ENCODE data around the gene AQP6. TPM values are rescaled to one million over a fixed set of nuclear protein-coding genes. Genes with fewer than 3 reads are reported as not detected.

The AQP6 gene, protein sequence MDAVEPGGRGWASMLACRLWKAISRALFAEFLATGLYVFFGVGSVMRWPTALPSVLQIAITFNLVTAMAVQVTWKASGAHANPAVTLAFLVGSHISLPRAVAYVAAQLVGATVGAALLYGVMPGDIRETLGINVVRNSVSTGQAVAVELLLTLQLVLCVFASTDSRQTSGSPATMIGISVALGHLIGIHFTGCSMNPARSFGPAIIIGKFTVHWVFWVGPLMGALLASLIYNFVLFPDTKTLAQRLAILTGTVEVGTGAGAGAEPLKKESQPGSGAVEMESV
- total RNA-seq (2022; extraction: Qiagen RNA extraction; ENCODE audit: low read depth) = not detected in 5 replicates

GRCh38 chr12:49972641-49973360, at the start of gene AQP6:
TSS of gene AQP6 (plus strand) at chr12:49972947. CDS start at chr12:49973174, 227 bp downstream.

GRCh38 chr12:49950273-49951251, 22.2 kb upstream of the AQP6 start, which contains the start of gene AQP2:
TSS of gene AQP2 (plus strand) at chr12:49950737. CDS start at chr12:49950831, 94 bp downstream.

DNA sequence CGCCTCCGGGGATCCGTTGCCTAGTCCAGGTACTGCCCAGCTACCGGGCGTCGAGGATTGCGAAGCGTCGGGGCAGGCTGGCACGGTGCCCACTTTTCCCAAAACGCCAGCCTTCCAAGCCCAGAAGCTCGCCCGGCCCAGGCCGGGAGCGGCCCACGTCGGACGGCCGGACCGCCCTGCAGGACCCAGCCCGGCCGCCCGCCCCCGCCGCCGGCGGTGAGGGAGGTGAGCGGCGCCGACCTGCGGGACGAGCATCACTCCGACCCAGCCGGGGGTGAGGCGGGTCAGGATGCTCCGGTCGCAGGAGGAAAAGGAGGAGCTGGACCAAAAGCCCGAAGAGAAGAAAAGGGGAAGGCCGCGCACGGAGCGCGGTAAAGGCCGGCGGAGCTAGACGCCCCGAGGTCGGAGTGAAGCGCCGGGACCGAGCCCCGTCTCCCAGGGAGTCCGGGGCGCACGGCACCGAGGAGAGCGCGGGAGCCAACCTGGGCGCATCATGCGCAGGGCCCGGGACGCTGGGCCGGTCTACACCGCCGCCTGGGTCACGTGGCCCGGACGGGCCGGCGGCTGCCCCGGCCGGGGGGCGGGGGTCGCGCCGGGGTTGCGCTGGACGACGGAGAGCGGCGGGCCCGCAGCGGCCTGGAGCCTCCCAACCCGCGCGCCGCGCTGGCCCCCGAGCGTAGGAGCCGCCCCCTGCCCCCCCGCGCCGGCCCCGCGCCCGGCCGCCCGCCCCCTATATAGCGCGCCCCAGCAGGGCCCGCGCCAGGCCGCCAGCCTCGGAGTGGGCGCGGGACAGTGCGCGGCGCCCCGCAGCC, 11.4 kb upstream of the AQP6 start, which contains the start of gene AQP5:
Gene AQP5, plus strand, starts transcription at position 762 of the 812 bp plus-strand sequence. CDS start 146 bp downstream, outside the sequence.

GRCh38 chr12:50025187-50026059, 52.7 kb downstream of the AQP6 start, which contains the start of gene RACGAP1:
TSS of gene RACGAP1 (minus strand) at chr12:50025494. CDS start at chr12:50016715, 8,779 bp downstream.

Other genes with a start within 250 kb of the AQP6 start
- gene TMBIM6, start 231.4 kb upstream of the AQP6 start, total RNA-seq (2022; extraction: Qiagen RNA extraction; ENCODE audit: low read depth) = 390 to 492 TPM (median 490 TPM) in 5 replicates
- 7.5 to 9.3 TPM (median 8.1 TPM) in 5 replicates for gene NCKAP5L, start 144.5 kb upstream of the AQP6 start, total RNA-seq (2022; extraction: Qiagen RNA extraction; ENCODE audit: low read depth)
- gene BCDIN3D, start 129.8 kb upstream of the AQP6 start, total RNA-seq (2022; extraction: Qiagen RNA extraction; ENCODE audit: low read depth) = 3.8 to 4.4 TPM (median 4.2 TPM) in 5 replicates
- 0.28 TPM in 1 of 5 replicates, not detected in the others for gene FAIM2, start 69.0 kb upstream of the AQP6 start, total RNA-seq (2022; extraction: Qiagen RNA extraction; ENCODE audit: low read depth)
- not detected in 5 replicates for gene AQP2, start 22.2 kb upstream of the AQP6 start, total RNA-seq (2022; extraction: Qiagen RNA extraction; ENCODE audit: low read depth)
- not detected in 5 replicates for gene AQP5, start 11.1 kb upstream of the AQP6 start, total RNA-seq (2022; extraction: Qiagen RNA extraction; ENCODE audit: low read depth)
- gene RACGAP1, start 52.5 kb downstream of the AQP6 start, total RNA-seq (2022; extraction: Qiagen RNA extraction; ENCODE audit: low read depth) = 68.2 to 84.2 TPM (median 78.5 TPM) in 5 replicates
- 4.9 to 6.2 TPM (median 5.6 TPM) in 5 replicates for gene ASIC1, start 84.6 kb downstream of the AQP6 start, total RNA-seq (2022; extraction: Qiagen RNA extraction; ENCODE audit: low read depth)
- 64.2 to 81.3 TPM (median 67.8 TPM) in 5 replicates for gene SMARCD1, start 112.4 kb downstream of the AQP6 start, total RNA-seq (2022; extraction: Qiagen RNA extraction; ENCODE audit: low read depth)
- 0.11 to 0.35 TPM (median 0.19 TPM) in 5 replicates for gene GPD1, start 131.1 kb downstream of the AQP6 start, total RNA-seq (2022; extraction: Qiagen RNA extraction; ENCODE audit: low read depth)
- gene COX14, start 139.3 kb downstream of the AQP6 start, total RNA-seq (2022; extraction: Qiagen RNA extraction; ENCODE audit: low read depth) = 68.5 to 85.2 TPM (median 72.6 TPM) in 5 replicates
- 25.6 to 29.4 TPM (median 27.0 TPM) in 5 replicates for gene CERS5, start 194.4 kb downstream of the AQP6 start, total RNA-seq (2022; extraction: Qiagen RNA extraction; ENCODE audit: low read depth)